GM19467 (cell line): ENCODE data around the gene FKRP.

Experiments
- ATAC-seq: cut with Tn5 transposase; IDR thresholded peaks from one replicate; pipeline ENCODE4 v1.9.1; 2021; ENCODE audit warnings: mild to moderate bottlenecking, moderate library complexity; ENCODE audit not compliant: unreplicated experiment

The FKRP gene

DNA sequence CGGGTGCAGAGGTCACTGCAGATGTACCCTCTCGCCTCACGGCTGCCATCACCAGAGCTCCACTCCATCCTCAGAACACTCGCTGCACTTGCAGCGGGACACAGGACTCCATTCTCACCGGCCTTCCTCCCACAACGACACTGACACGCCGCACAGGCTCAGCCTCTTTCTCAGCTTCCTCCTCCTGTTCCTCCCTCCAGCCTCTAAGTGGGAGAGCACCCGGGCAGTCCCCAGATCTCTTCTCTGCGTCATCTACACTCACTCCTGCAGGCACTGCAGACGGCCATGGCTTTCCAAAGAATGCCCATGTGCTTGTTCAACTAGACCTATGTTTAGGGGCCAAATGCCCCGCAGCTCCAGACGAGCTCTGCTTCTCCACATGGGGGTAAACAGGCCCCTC lies 14.3 kb upstream of the FKRP start:
- ATAC-seq, result no peak

- no peak for ATAC-seq
Observed at GRCh38 chr19:46732172-46732938, 13.5 kb upstream of the FKRP start.

DNA sequence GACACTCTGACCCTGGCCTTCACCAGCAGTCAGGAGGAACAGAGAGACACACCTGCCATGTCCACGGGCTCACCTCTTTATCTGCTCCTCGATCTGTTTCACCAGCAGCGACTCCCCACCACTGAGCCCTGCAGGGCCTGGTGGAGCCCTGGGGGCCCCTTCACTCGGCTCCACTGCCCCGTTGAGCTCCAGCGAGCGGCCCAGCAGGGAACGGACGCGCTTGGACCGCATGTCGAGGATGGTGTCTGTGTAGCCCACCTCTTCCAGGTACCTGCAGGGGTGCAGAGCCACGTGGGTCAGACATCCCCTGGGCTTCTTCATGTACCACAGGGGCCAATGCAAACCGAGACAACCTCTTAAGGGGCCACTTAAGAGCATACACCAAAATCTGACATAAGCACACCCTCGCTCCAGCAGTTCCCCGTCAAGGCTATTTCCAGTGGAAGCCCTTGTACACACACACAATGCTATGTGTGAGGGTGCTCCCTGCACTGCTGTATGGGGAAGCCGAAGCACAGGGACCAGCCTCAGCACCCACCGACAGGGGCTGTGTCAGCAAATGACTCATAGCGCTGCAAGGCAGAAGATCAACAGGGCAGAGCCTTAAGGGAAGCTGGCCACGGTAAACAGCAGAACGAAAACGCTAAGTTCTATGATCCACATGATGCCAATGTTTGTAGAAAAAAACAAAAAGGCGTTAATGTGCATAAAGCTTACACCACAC lies 12.7 kb upstream of the FKRP start:
- no peak for ATAC-seq

DNA sequence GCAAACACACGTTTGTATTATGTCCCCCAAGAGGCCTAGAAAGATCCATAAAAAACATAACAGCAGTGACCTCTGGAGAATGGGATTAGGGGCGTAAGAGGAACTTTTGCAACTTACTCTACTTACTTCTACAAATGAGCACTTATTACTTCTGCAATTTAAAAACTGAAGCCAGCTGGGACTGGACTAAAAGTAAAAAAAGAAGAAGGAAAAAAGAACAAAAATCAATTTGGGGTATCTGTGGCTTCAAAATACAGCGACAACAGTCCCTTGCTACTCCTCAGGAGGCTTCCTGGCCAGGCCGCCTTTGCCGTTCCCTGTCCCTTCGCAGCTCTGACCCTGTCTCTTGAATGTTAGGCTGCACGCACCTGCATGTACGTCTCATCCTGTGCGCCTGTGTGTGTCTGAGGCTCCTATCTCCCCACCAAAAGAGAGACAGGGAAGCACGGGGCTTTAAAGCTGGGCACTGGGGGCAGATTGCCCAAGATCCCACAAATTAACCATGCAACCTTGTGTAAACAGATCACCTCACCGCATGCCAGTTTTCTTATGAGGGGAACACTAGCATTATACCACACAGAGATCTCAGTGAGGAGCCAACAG lies 12.1 kb upstream of the FKRP start:
- ATAC-seq, result no peak

DNA sequence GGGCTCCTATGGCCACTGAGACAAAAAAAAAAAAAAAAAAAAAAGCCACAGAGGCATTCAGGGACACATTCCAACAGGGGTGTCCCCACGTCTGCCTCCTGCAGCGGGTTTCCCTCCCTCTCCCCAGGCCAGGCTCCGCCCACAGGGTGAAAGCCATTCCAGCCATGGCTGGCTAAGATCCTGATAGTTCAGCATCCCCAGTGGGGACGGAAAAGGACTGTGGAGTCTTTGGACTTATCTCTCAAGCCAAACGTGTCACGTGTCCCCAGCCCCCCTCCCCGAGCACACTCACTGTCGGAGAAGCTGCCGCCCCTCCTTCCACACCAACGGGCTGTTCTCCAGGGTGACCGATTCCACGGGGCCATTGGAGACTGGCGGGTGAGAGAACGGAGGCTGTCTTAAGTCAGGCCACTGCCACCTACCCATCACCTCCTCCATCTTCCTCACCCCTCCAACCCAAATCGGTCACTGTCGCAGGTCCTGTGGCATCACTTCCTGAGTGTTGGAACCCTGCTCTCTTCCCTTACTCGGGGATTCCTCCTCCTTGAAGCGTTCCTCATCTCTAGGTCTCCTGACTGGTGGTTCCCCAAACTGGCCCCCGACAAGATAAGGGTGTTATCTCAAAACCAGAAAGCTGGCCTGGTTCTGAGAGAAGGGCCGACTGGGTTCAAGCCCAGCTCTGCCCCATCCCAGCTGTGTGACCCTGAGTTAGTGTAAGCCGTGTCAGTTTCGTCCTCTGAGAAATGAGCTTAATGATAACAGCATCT lies 9.1 kb upstream of the FKRP start:
- no peak for ATAC-seq

GRCh38 chr19:46737298-46737654 lies 8.6 kb upstream of the FKRP start:
- no peak for ATAC-seq

DNA sequence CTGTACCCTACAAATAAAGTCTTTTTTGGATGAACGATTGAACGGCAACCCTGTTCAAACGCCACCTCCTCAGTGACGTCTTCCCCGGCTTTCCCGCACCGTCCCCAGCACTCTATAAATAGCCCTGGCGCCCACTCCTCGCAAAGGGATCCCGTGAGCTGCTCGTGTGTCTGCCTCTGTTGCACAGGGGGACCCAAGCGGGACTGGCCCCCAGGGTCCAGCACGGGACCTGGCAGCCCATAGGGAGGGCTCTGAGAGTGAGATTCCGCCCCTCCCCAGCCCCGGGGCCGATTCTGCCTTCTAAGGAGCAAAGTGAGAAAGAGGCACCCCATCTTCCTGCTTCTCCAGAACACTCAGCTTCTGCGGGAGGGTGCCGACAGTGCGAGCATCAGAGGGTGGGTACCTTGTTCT lies 8.1 kb upstream of the FKRP start:
- no peak for ATAC-seq

- ATAC-seq, result no peak
Observed at GRCh38 chr19:46739290-46739771, 6.5 kb upstream of the FKRP start.

GRCh38 chr19:46741447-46741846 lies 4.4 kb upstream of the FKRP start:
- ATAC-seq, result no peak

- no peak for ATAC-seq
Observed at GRCh38 chr19:46742926-46743480, 2.9 kb upstream of the FKRP start.

GRCh38 chr19:46744005-46744691 lies 1.7 kb upstream of the FKRP start:
- ATAC-seq, result no peak

DNA sequence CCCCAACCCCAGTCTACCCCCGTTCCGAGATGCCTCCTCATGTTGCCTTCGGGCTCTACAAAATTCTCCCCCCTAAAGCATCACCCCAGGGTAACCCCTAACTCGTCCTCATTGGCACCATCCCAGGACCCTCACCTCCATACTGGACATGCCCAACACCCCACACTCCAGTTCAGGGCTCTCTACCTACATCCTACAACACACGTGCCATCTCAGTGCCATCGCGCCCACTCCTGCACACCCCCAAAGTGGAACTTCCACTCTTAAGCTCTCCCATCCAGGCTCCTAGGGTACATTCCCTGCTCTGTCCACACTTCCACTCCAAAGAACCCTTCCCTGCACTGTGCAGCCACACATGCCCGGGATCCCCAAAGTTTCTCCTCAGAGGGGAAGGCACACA lies 827 bp upstream of the FKRP start:
- no peak for ATAC-seq

DNA sequence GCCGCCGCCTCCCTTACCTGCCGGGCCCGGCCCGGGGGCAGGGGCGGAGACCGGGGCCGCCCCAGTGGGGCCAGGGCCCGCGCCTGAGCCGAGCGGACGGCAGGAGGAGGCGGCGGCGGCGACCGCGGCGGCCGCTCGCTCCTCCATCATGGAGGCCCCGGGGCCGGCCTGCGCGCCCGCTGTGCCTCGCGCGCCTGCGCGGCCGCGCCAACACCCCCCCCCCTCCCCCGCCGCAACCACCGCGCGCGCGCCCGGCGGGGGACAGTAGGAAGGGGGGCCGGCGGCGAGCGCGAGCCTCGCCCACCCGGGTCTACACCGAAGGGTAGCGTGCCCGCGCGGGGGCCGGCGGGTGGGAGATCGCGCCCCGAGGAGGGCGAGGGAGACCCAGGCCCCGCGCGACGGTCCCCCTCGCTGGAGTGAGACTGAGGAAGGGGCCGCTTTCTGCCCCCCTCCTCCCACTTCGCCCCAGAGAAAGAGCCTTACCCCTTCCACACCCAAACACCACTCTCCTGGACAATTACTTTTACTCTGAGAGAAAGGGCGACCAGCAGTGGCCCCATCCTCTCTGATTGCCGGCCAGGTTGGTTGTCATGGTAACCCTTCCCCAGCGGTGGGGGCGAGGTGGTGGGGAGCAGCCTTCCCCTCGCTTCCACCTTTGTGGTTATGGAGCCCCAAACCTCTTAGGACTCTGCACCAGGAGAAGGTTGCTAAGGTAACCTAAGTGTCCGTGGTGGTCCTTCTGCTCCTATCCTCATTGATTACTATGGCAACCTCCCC lies 612 bp downstream of the FKRP start, which contains the start of gene STRN4:
Gene STRN4, minus strand, starts transcription at position 170 of the 777 bp plus-strand sequence. Its CDS starts 20 bp downstream, at position 150.
- ATAC-seq, result peak; percentile 48

DNA sequence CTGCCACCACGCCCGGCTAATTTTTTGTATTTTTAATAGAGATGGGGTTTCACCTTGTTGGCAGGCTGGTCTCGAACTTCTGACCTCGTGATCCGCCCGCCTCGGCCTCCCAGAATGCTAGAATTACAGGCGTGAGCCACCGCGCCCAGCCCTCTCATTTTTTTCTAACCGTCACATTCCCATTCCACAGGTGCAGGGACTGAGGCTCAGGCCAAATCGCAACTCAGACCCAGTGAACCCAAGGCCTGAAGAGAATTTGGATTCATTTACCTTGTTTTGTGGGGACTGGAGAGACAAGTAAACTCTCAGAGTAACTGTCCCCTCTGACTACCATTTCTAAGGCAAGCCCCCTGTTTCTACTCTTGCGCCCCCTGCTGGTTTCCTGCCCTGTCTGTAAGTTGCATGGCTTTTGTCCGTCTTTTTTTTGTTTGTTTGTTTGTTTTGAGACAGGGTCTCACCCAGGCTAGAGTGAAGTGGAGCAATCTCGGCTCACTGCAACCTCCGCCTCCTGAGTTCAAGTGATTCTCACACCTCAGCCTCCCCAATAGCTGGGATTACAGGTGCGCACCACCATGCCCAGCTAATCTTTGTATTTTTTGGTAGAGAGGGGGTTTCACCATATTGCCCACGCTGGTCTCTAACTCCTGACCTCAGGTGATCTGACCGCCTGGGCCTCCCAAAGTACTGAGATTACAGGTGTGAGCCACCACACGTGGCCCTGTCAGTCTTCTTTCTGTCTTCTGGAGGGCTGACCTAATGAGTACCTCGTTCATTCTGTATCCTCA lies 2.7 kb downstream of the FKRP start:
- ATAC-seq, result no peak

GRCh38 chr19:46753420-46754155 lies 7.7 kb downstream of the FKRP start:
- no peak for ATAC-seq

- no peak for ATAC-seq
Observed at GRCh38 chr19:46755077-46755852, 9.4 kb downstream of the FKRP start.

DNA sequence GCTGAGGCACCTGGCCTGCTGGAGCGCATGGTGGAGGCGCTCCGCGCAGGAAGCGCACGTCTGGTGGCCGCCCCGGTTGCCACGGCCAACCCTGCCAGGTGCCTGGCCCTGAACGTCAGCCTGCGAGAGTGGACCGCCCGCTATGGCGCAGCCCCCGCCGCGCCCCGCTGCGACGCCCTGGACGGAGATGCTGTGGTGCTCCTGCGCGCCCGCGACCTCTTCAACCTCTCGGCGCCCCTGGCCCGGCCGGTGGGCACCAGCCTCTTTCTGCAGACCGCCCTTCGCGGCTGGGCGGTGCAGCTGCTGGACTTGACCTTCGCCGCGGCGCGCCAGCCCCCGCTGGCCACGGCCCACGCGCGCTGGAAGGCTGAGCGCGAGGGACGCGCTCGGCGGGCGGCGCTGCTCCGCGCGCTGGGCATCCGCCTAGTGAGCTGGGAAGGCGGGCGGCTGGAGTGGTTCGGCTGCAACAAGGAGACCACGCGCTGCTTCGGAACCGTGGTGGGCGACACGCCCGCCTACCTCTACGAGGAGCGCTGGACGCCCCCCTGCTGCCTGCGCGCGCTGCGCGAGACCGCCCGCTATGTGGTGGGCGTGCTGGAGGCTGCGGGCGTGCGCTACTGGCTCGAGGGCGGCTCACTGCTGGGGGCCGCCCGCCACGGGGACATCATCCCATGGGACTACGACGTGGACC lies 10.1 kb downstream of the FKRP start:
- ATAC-seq, result no peak
